ENCODE data around the gene ARHGAP25.

The ARHGAP25 gene

DNA sequence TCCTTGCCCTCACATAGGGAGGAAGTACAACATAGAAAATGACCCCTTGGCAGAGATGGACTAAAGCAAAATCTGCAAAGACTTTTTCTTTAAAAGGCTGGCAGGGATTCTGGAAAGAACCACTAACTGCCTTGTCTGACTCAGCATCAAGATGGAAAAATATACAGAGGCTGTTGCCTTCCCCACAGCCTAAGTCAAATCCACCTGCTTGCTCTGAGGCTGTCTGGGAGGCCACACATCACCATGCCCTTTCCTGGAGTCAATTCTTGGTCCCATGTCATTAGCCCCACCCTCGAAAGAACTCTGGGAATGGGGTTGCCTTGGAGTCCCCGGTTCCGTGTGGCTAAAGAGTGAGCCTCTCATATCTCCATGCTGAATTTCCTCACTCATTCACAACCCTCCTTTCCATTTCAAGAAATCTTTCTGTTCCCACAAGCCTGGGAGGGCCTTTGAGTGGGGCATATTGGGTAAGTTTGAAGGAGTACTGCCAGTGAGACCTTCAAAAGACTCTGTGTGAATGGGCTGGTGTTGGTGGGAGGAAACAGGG lies 97.1 kb downstream of the ARHGAP25 start:
- DNase-seq (ENCODE audit: low read depth in 3 of 3), result no peak

DNA sequence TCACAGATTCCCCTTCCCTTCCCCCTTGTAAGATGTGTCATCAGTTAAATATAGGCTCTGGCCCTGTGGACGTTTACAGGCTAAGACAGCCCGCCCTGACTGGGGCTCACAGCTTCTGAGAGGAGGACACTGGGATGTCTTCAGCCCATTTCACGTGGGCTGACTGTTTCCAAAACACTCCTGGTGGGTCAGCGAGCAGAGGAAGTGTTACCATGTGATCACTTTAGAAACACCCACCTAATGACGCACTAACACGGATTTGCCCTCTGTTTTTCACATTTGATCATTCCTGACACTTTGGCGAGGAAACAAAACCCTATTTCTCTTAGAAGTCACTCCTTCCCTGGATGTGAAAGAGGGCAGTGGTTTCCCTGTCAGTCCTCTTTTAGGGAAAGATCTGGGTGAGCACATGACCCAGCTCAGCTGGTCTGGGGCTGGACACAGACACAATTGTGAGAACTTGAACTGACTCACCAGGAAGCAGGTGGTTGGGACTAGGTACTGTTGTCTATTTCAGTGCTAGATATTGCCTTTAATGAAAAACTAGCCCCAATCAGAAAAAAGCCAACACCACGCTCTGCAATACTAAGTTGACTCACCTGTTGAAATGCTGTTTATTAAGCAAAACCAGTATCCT lies 97.7 kb downstream of the ARHGAP25 start:
- peak in 2 of 3 donors; percentile 21 to 24 for DNase-seq (ENCODE audit: low read depth in 3 of 3)

DNA sequence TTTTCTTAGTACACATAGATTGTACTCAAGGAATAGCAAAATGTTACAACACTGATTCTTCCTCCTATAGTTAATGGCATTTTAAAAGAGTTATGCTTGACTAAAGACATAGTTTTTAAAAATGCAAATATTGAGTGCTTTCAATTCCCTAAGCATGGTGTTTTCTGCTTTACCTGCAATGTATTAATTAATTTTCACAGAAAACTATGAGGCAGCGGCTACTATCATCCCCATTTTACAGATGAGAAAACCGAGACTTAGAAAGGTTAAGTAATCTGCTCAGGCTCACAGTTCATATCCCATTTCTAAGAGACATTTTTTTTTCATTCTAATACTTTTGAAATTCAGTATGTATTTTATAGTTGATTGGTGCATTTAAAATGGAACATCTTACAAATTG lies 98.6 kb downstream of the ARHGAP25 start:
- no peak for DNase-seq (ENCODE audit: low read depth in 3 of 3)

DNA sequence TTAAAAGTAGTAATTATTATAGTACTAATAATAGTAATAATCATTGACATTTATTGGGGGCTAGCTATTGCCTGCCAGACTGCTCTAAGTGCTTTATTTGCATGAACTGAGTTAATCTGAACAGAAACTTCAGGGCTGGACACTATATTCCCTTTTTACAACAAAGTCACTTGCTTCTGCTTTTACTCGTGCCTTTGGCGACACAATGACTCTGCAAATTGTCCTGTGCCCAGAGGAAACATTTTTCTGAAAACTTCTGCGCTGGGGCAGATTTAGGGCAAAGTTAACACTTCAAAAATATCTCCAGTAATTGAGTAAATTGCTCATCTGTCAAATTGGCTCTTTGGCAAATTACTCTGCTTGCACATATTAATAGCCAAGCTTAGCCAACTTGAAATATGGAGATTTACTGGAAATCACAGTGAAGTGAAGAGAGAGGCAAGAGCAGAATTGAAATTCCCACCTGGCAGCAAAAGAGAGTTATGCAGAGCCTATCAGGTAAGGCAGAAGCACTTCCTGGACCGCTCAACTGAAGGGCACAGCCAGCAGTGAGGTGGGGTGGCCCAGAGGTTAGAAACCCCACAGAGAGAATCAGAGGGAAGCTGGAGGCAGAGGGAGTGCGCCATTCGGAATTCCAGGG lies 100.2 kb downstream of the ARHGAP25 start:
- no peak for DNase-seq (ENCODE audit: low read depth in 3 of 3)

DNA sequence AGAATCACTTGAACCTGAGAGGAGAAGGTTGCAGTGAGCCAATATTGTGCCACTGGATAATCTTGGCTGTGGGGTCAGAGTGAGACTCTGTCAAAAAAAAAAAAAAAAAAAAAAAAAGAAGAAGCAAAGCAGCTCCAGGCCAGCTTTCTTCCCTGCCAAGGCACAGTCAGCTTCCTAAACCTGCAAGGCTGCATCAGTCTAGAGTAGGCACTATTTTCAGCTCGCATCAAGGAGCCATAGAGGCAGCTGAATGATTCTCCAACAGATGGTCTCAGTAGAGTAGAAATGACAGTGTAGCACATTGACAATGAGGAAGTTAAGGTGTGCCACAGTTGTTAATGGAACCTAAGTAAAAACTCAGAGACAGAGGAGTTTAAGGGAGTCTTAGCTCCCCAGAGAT lies 101.0 kb downstream of the ARHGAP25 start:
- no peak for DNase-seq (ENCODE audit: low read depth in 3 of 3)

DNA sequence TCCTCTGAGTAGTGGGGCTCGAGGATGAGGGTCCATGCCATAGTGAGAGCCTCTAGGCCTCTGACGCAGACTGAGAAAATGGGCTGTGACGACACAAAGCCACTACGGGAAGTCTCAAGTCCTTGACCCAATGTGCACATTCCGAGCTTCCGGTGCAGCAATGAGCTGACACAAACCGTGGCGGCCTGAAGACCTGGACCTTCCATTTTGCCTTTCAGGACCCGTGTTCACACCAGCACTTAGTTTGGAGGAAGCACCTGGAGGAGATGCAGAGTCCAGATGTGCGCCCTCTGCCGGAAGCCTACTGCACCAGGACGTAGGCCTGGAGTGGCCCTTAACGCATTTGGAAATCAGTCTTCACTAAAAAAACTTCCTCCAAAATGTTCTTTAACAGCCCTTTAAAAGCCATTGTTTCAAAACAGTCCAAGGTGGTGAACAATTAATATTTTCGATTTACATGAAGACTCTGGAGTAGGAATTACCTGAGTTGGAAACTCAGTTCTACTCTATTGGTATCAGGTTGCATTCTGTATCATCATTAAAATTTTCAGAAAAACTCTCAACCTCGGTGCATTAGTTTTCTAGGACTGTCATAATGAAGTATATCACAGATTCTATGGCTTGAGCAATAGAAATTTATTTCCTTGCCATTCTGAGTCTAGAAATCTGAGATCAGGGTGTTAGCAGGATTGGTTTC lies 102.7 kb downstream of the ARHGAP25 start:
- peak; percentile 26 to 57 (median 47) for DNase-seq (ENCODE audit: low read depth in 3 of 3)

DNA sequence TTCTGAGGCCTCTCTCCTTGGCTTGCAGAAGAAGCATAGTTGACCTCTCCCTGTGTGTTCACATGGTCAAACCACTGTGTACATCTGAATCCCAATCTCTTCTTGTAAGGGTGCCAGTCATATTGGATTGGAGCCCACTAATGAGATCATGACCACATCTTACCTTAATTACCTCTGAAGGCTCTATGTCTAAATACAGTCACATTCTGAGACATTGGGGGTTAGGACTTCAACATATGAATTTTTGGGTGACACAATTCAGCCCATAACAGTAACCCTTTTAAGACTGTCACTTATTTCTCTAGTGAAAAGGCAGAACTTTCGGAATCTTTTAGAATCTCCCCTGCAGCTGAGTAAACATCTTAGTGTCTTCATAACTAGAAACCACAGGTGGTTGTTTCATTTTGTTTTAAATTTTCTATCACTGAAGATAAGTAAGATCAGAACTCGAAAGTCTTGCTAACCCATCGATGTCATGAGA lies 103.3 kb downstream of the ARHGAP25 start:
- no peak for DNase-seq (ENCODE audit: low read depth in 3 of 3)

DNA sequence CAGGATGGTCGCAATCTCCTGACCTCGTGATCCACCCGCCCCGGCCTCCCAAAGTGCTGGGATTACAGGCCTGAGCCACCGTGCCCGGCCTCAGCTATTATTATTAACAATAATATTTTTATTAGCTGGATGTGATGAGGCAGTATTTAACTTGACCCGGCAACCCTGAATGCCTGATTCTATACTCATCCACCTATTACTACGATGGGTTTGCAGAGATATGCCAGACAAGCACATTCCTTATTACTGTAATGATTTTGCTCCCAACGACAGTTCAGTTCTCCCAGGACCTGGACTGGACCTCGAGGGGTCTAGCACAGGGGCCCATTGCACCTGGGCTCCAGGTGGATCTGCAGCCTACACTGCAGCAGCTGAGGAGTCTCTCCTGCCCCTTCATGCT lies 104.0 kb downstream of the ARHGAP25 start:
- DNase-seq (ENCODE audit: low read depth in 3 of 3), result no peak

DNA sequence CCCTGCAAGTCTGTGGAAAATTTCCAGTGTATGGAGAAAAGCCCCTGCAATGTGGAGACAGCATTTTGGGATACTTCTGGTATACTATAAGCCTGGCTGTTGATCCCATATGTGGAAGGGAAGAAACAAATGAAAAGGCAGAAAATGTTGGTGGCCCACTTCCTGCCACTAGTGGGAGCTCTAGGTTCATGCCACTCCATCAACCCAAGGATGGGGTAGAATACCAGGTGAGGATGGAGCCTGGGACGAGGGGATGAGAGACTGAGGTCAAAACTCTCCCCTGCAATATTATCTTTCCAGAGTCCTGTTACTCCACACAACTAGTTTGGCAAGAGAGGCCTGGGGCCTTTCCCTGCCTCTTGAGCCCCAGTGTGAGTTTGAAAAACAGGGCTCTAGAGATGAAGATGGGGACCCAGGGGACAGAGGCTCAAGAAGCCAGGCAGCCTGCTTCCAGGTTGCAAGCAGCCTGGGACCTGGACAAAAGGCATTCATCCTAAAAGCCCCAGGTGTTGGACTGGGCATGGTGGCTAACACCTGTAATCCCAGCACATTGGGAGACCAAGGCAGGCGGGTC lies 104.7 kb downstream of the ARHGAP25 start:
- peak in 2 of 3 donors; percentile 3 to 16 for DNase-seq (ENCODE audit: low read depth in 3 of 3)

DNA sequence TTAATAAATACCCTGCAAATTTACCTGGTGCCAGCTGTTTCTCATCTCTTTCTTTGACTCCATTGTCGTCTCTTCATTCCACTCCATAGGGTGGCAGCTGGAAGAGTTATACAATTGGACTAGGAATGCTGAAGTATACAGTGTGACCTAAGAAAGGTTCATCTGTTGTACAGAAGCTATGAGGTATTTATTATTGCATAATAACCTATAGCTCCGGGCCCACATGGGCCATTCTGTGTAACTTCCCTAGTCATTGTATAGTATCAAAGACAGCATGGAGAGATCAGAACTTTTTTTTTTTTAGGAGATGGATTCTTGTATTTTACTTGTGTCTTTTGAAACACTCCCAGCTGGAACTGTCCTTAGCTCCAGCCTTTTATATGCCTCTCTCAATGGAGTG lies 110.4 kb downstream of the ARHGAP25 start:
- no peak for DNase-seq (ENCODE audit: low read depth in 3 of 3)

DNA sequence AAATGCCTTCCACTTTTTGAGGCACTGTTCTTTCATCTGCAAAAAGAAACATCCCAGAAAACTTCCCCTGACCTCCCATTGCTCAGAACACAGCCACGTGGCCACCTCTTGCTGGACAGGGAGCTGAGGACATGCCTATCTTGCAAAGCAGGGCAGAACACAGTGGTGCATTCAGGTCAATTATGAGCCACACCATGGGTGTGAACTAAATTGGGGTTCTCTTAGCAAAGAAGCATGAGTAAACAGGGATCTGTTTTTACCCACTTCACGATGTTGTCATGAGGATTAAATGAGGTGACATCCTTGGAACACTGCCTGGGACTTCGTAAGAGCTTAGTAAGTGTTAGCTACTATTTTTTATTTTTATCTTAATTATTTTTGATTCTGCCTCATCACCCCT lies 111.5 kb downstream of the ARHGAP25 start:
- DNase-seq (ENCODE audit: low read depth in 3 of 3), result no peak

DNA sequence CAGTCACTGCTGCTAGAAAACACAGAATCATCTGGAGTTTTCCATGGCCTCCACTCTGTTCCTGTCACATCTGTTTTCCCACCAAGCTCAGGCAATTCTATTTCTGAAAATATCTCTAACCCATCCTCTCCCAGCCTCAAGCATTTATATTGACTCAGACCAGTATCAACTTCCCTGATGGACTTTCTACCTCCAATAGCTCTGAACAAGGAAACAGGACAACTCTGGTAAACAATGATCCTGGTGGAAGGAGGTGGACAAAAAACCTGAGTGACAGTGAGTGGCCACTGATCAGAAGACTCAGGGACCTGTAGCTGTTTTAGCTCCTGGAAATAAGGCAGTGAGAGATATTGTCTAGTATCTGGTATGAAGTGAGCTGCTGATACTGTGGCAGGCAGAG lies 113.1 kb downstream of the ARHGAP25 start:
- DNase-seq (ENCODE audit: low read depth in 3 of 3), result no peak

DNA sequence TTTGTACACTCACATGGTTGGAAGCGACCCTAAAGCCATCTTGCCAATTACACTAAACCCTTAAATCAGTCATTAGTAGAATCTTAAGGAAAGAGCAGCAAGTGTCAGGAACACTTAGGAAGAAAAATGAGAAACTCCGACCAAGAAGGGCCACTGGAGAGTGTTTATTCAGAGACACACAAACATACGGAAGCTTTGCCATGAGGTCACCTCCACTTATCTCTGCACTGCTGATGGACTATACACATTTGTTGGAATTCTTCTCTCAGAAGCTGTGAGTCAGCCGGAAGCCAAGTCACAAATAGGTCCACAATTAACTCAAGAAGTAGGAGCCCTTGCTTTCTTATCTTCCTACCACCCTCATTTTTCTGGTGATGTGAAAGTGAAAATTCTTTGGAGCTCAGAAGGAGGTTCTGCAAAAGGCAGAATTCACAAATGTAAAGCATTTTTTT lies 115.0 kb downstream of the ARHGAP25 start:
- DNase-seq (ENCODE audit: low read depth in 3 of 3), result no peak

DNA sequence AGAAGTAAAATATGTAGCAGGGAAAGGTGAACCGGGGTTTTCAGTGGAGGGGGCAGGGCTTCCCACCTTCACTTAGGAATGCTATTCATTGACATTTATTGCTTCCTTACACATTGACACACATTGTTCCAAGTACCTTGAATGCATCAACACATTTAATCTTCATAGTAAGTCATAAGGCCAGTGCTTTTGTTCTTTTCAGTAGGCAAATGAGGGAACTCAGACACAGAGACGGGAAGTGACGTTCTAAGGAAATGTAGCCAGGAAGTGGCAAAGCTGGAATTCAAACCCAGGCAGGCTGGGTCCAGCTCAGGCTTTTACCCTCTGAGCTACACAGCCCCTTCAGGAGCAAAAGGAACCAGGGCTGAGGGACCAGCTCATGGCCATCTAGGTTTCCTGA lies 115.9 kb downstream of the ARHGAP25 start:
- DNase-seq (ENCODE audit: low read depth in 3 of 3), result no peak

DNA sequence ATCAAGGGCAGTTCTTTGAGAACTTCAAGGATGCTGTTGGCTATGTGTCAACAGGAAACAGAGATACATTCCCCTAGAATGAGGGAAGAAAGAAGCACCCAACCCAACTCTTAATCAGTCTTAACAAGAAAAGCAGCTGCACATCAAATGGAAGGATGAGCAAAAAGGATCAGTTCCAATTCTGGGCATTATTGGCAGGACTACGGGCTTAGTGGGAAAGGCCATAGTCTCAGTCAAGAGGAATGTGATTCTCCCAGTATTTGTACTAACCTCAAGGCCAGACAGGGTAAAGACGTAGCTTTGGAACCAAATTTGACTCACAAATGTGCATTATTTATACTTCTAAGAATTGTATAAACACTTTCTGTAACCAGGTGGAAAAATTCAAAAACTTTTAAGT lies 118.4 kb downstream of the ARHGAP25 start:
- DNase-seq (ENCODE audit: low read depth in 3 of 3), result no peak

DNA sequence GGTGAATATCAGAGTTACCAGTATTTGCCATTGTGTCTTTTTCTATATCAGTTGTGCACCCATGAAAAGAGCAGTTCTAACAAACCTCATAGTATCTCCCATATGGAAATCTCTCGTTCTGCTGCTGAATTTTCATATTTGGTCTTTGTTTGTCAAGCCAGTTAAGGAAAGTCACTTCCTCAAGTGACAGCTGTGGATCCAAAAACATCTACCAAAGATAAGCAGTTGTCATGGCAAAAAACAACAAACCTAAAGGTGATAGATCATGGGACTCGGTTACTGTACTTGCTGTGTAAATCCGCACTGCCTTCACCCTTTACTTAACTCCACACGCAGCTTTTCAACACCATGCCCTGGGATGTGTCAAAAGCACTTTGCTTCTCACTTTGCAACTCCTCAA lies 119.3 kb downstream of the ARHGAP25 start:
- DNase-seq (ENCODE audit: low read depth in 3 of 3), result no peak

DNA sequence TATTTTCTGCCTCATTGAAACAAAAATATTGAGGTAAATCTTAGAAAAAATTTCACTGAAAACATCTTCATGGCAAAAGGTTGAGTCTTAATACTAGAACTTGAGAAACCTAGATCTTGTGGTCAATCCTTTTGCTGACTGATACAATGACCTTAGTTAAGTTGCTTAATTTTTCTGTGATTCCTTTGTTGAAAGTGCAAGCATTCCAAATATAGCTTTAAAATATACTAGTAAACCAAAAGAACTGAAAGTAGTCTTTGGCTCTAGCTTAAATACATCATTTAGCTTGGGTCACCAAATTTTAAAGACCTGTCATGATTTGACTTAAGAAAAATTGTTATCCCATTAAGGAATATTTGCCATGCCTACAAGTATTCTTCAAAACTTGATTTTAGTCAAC lies 119.9 kb downstream of the ARHGAP25 start:
- DNase-seq (ENCODE audit: low read depth in 3 of 3), result no peak

DNA sequence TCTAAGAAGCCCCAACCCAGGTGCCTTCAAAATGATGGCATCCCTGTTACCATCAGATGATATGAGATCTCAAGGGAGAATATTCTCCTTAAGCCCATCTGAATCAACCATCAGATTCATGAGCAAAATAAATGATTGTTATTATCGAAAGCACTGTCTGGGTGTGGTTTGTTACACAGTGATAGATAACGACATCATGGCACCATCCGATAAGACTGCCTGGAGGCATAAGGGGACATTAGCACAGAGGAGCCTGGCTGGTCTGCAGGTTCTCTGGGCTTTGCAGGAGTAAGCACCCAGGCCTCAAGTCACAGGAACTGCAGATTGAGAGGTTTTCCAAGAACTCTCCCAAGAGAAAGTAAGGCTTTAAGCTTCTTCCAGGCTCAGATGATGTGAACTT lies 120.9 kb downstream of the ARHGAP25 start:
- no peak for DNase-seq (ENCODE audit: low read depth in 3 of 3)

DNA sequence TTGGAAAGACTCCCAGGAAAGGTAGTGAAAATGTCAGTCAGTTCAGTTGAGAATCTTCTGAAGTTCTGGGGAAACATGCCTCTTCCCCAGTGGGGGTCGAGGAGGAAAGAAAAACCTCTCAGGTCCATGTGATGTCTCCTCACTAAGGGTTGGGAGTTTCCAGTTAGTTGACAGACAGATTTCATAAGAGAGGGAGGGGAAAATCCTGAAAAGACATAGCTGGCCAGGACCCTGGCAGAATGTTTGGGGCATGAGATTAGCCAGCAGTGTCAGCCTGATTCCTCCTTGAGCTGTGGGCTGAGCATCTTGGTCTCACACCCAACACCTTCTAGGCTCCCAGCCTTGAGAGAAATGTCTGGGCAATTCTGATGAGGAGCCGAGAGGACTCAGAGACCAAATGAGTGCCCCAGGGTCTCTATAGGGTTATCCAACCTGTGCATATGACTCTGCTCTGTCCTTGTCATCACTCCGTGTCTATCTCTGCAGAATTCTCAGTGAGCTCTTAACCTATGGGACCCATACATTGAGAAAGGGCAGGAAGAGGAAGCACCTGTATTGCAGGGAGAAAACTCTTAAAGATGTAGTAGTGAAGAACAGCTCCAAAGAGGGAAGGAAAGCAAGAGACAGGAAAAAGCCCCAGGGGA lies 122.7 kb downstream of the ARHGAP25 start:
- DNase-seq (ENCODE audit: low read depth in 3 of 3), result no peak

DNA sequence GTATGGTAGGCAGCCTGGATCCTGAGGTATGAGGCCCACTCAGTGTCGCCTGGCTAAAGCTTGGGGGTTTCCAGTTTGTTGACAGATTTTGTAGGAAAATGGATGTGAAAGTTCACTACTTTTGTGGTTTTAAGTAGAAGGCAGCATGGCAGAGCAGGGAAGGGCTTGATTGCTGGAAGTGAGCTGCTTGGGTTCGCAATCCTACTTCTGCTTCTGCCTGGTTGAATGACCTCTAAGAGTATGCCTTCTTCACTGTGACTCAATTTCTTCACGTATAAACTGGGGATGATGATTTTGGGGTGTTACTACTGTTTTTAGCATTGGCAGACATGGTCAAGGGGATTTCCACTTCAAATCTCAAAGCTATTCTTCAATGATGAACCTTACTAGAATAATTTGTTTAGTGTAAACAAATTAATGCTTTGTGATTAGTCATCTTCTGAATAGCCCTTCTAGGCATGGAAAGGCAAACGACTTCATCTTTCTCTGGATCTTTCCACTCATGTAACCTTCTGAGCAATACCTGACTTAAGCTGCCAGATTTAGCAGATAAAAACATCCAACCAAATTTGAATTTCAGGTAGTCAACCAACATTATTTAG lies 123.3 kb downstream of the ARHGAP25 start:
- DNase-seq (ENCODE audit: low read depth in 3 of 3), result no peak

DNA sequence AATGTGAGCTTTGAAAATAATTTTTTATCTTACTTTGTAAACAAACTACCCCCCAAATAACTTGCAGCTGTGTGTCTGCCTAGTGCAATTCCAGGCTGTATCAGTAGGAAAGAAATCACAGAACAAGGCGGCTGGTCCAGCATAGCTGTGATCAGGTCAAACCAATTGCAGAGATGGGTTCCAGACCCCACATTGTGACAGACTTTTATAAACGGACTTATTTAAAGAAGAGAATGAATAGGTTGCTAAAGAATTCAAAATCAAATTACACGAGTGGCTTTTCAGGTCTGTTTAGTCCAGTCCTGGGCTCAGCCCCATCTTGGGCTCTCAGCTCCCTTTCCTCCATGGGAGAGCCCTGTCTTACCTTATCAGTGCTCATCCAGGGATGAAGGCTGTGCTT lies 125.5 kb downstream of the ARHGAP25 start:
- DNase-seq (ENCODE audit: low read depth in 3 of 3), result no peak
